NCI-H748 (cell line): Measurements from ENCODE around the gene DUSP16.

Experiments
- DNase-seq: peaks from one replicate; lab custom pipeline; 2025; ENCODE audit not compliant: unreplicated experiment; lab: John Stamatoyannopoulos, UW

DUSP16 gene

DNA sequence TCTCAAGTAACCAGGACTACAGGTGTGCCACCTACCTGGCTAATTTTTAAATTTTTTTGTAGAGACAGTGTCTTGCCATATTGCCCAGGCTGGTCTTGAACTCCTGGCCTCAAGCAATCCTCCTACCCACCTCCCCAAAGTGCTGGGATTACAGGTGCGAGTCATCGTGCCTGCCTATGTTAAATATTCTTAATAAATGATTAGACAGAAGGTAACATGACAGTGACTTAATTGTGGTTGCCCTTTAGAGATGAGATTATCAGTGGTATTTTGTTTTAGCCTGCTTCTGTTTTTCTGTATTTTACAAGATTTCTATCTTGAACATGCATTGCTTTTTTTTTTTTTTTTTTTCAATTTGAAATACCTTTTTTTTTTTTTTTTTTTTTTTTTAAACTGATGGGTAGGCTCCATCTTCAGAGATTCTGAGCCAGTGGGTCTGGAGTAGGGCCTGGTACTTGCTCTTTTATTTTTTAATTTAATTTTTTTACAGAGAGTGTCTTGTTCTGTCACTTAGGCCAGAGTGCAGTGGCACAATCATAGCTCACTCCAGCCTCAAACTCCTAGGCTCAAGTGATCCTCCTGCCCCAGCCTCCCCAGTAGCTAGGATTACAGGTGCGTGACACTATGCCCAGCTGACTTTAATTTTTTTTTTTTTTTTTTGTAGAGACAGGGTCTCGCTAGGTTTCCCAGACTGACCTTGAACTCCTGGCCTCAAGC, 117.3 kb downstream of the DUSP16 start:
- DNase-seq = no peak

- no peak for DNase-seq
Measured at GRCh38 chr12:12443431-12443878, 119.2 kb downstream of the DUSP16 start.

DNA sequence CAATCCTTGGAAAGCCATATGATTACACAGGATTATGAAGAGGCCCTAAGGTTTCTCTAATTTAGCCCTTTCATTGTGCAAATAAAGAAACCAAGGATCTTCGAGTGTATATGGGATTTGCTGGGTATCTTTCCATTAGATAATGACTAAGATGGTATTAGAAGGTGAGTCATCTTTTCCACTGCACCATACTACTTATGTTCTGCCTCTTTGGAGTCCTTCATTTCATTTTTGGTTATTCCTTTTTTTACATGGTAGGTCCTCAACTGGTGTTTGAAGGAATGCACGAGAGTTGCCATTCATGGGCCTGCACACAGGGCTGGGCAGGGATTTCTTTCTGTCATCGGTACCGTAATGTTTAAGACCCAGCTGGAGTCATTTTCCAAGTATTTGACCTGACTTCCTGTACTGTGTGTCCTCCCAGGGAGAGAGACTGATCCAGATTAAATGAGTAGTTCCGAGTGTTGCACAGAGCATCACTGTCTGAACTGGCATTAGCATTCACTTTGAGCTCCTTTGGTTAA, 120.1 kb downstream of the DUSP16 start:
- DNase-seq = peak; percentile 6

DNA sequence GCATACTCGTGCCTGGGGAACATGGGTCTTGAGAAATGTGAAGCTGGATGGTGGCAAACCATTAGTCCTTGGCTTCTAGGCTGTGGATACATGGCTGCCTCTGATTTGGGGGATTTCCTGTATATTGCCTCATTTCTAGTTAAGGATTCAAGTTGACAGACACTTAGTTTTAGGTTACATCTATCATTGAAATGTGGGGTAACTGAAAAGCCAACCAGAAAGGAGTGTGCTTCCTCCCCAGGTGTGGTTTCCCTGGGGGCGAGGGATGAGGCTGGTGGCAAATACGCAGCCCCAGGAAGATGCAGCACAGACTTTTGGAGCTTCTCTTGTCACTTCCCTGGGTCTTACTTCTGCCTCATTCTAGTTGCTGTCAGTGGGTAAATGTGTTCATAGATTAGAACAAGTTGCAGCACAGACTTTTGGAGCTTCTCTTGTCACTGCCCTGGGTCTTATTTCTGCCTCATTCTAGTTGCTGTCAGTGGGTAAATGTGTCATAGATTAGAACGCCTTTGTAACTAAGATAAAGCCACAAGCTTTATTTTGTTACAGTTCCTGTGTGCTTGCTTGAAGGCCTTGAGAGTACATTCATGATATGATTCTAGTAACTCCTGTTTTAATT, 120.7 kb downstream of the DUSP16 start:
- DNase-seq = no peak

DNA sequence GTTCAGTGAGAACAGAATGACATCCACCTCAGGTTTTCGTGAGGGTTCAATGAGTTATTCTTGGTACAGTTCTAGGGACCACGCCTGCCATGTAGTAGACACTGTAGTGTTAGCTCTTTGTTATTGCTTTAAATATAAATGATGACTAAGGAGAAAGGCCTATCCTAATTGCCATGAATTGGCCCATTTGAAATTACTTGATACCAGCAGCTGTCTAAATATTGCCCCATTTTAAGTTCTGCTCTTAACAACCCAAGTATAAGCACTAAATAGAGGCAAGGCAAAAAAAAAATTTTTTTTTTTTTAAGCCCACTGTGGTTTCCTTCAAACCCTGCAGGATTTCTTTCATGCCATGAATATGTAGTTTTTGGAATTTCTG, 121.2 kb downstream of the DUSP16 start:
- DNase-seq = peak; percentile 80

GRCh38 chr12:12440784-12441428, 121.8 kb downstream of the DUSP16 start:
- DNase-seq = peak; percentile 93

DNA sequence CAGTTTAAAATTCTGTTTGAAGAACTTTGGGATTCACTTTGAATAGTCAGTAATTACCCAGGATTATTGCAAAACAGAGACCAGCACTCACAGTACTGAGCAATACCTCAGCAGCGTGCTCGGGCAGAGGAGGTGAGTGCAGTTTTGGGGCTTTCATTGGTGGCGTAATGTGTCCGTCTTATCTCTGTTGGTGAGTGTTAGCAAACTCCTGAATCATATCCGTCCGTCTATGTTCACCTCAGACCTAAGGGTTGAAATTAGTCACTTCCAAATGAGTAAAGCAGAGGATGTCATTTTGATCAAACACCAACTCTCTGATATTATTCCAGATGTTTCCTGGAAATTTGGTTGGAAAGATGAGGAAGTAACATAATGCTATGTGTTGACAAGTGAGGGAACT, 123.0 kb downstream of the DUSP16 start:
- no peak for DNase-seq

- no peak for DNase-seq
Measured at GRCh38 chr12:12436831-12437345, 125.8 kb downstream of the DUSP16 start.

GRCh38 chr12:12433203-12433731, 129.4 kb downstream of the DUSP16 start:
- no peak for DNase-seq

DNA sequence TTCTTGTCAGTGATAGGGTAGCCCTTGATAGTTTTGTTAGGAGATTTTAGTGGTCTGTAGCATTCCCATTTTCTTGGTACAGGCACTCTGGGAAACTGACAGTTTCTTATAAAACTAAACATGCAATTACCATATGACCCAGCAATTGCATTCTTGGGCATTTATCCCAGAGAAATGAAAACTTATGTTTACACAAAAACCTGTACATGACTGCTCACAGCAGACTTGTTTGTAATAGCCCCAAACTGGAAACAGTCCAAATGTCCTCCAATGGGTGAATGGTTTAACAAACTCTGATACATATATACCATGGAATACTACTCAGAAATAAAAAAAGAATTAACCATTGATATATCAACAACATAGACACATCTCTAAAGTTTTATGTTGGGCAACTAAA, 130.3 kb downstream of the DUSP16 start:
- DNase-seq = peak; percentile 25

DNA sequence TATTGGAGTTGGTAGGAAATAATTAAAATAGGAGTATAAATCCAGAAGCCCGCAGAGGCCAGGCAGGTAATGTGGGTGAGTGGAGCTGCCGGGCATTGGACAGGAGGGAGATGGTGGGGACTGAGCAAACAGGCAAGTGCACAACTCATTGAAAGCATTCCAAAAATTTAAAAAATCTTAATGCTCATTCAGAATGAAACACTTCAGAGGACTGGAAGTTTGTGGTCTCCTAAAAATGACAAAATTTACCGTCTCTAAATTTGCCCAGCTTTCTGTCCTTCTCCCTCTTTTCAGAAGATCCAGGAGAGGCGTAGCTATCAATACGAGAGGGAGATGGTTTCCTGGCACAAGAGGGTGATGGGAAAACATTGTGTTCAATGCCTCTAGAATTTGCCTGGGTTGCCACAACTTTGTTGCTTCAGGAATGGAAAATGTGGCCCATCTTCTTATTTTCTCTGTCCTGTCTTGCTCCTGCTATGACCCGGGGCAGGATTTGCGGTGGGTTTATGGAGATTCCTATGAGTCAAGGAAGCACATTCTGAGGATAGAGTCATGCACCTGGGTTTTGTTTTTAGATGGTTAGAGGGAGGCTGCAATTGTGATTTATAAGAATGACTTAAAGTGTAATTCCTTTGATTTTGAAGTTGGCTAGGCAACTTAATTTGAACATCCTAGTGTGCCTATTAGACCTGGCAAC, 133.6 kb downstream of the DUSP16 start:
- DNase-seq = no peak

GRCh38 chr12:12428047-12428446, 134.6 kb downstream of the DUSP16 start:
- DNase-seq = no peak

- no peak for DNase-seq
Measured at GRCh38 chr12:12427568-12427967, 135.1 kb downstream of the DUSP16 start.

DNA sequence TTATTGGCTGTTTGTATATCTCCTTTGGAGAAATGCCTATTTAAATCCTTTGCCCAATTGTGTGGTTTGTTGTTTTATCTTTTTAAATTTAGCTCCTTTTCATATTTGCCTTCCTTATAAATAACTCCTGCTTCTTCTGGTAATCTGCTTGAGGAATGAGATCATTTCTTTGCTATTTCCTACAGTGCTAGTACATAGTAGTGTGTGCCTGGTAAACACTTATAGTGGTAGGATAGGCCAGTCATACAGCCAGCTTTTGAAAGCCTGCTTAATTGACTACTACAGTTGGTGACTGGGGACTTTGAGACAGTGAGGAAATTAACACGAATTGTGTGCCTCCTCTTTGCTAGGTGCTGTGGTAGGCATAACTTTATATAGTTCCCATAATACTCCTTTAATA, 137.0 kb downstream of the DUSP16 start:
- no peak for DNase-seq

DNA sequence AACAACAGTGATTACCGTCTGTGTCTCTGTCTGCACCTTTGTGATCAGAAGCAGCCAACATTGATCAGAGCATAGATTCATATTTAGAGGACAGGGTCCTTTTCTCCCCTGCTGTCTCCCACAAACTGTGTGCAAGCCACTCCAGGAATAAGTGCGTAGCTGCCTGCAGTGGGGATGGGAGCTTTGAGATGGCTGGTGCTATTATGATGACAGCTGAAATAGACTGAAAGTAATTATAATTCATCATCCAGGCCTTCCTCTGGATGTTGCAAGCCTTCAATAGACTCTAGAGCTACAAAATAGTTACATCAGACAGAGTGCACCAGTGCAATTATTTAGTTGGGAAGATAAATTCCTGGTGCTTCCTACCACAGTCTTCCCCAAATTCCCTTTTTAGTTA, 137.7 kb downstream of the DUSP16 start:
- DNase-seq = no peak
